GM18519 (cell line): ENCODE results near the gene RAN.
"Not testable (repeated sequence)": the region's sequence is repeated elsewhere in the genome, so short reads cannot be mapped to it uniquely, and the experiment has no call there.

Source experiments
- ATAC-seq: cut with Tn5 transposase; IDR thresholded peaks from one replicate; pipeline ENCODE4 v1.9.1; 2021; ENCODE audit warnings: mild to moderate bottlenecking, moderate library complexity; ENCODE audit not compliant: unreplicated experiment, low FRiP score

The RAN gene

GRCh38 chr12:130876758-130877157, 4.9 kb downstream of the RAN start:
- no peak for ATAC-seq

DNA sequence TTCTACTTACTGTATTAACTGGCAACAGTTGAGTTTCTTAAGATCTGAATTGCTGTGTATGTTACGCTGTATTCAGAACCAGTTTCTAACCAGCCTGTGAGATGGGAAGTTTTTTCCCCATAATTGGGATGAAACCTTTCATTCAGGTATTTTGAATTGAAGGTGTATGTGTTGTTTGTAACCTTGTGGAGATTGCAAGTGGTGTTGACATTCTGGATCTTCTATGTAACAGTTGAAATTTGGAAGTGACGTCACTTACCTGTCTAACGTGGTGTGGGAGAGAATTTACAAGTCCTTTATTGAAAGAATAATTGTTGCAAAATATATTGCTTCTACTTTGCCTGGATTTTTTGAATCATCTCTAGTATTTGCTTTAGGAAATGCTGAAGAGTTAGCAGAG, 5.5 kb downstream of the RAN start:
- ATAC-seq: no peak

- ATAC-seq: no peak
These were observed 6.6 kb downstream of the RAN start for GRCh38 chr12:130878193-130879185.

GRCh38 chr12:130879212-130879686, 7.4 kb downstream of the RAN start:
- peak; percentile 72 for ATAC-seq

GRCh38 chr12:130879781-130880389, 8.0 kb downstream of the RAN start:
- ATAC-seq: no peak

DNA sequence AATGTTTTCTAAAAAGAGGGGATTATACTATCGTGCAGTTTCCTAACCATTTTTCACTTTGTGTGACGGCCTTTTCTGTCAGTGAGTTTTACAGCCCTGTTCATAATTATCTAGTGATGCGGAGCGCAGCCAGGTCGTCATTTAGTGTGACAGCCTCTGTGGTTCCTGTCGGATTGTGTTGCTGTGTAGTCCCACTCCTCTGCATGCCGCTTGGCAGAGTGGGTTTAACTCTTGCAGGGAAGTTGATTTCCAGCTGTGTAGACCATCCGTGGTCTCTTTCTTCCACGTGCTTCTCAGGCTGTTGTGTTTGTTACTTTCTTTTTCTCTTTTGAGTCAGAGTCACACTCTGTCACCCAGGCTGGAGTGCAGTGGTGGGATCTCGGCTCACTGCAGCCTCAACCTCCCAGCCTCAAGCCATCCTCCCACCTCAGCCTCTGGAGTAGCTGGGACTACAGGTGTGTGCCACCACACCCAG, 8.6 kb downstream of the RAN start:
- peak; percentile 38 for ATAC-seq

DNA sequence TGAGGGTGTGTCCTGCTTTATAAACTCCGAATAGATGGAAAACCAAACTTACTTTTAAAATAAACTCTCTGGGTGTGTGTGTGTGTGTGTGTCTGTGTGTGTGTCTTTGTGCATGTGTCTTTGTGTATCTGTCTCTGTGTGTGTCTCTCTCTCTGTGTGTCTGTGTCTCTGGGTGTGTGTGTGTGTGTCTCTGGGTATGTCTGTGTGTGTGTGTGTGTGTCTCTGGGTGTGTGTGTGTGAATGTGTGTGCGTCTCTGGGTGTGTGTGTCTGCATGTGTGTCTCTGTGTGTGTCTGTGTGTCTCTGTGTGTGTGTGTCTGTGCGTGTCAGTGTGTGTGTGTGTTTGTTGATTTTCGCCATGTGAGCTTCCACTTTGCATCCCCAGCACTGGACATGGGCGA, 9.2 kb downstream of the RAN start:
- ATAC-seq: no peak

- no peak for ATAC-seq
These were observed 9.7 kb downstream of the RAN start for GRCh38 chr12:130881548-130881947.

GRCh38 chr12:130887190-130887589, 15.3 kb downstream of the RAN start:
- ATAC-seq: not testable (repeated sequence)

DNA sequence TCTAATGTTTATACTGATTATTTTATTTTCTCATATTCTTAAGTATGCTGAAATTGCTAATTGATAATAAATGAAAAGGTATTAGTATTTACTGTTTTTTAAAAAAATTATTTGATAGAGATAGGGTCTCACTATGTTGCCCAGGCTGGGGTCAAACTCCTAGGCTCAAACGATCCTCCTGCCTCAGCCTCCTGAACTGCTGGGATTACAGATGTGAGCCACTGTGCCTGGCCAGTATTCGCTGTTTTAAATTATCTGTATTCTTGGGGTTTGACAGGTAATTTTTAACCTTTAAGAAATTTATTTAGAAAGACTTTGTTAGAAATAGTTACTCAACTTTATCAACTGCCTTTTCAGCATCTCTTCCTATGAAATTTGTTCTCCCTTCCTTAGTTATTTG, 32.2 kb downstream of the RAN start:
- no peak for ATAC-seq

- ATAC-seq: not testable (repeated sequence)
These were observed 33.1 kb downstream of the RAN start for GRCh38 chr12:130904936-130905455.

DNA sequence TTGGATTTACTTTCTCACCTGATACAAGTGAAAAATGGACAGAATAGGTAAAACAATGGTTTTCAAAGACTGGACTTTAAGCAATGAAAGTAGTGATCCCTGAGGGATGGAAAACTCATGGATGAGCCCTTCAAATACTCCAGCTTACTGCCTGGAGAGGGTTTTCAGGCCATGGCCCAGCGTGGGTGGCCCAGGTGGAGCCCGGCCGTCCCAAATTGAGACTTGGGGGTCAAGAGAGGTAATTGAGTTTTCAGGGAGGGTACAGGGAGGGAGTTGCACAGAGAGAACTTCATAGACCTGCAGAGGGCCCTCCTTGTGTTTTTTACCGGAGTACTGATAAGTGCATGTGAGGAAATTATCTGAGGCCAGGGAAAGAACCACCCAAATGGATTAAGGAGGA, 37.2 kb downstream of the RAN start:
- ATAC-seq: no peak

DNA sequence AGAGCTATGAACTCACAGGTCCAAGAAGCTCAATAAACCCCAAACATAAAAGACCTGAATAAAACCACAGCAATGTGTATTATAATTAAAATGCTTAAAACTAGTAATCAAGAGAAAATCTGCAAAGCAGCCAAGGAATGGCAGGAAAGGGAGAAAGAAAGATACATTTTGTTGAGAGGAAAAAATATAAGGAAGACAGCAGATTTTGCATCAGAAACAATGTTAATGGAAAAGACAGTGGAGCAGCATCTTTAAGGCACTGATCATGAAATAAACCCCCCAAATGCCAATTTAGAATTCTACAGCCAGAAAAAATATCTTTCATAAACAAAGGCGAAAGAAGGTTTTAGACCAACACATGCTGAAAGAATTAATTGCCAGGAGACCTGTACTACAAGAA, 39.3 kb downstream of the RAN start:
- no peak for ATAC-seq

- ATAC-seq: no peak
These were observed 40.1 kb downstream of the RAN start for GRCh38 chr12:130911933-130912332.

GRCh38 chr12:130916241-130916911, 44.5 kb downstream of the RAN start:
- no peak for ATAC-seq

DNA sequence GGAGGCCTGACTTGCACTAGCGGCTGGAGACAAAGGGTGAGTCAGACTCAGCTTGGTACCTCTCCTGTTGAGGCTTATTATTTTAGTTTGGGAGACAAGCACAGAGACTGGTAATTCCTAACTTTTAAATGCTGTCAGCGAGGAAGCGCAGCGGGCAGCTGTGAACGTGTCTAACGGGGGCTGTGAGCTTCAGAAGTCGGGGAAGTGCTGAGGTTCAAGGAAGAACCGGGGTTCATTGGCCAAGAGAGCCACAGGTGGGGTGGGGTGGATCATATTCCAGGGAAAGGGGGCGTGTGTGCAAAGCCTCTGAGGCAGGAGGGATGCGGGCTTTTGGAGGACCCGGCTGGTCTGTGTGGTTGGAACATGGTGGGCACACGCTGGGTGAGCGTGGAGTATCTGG, 45.7 kb downstream of the RAN start:
- no peak for ATAC-seq

- no peak for ATAC-seq
These were observed 47.2 kb downstream of the RAN start for GRCh38 chr12:130919086-130919485.

DNA sequence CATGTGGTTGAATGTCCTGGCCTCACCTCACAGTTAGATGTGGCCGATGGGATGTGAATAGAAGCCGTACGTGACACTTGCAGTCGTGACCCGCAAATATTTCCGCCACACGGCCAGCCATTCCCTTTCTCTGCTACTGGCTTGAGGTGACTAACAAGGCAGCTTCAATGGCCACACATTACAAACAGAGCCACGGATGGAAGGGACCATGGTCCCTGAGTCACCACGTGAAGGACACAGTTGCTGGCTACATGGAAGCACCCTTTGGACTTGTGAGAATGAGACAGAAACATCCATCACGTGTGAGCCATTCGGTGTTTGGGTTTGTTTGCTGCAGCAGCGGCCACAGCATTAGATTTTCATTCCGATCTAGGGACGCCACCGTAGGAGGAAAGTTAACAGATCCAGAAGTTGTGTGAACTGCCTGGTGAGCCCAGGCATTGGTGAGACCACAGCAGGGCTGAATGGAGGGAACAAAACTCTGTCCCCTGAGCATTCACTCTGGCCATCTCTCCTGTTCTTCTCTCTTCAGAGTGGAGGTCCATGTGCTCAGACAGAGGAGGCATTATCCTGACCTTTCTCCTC, 48.3 kb downstream of the RAN start:
- ATAC-seq: no peak

DNA sequence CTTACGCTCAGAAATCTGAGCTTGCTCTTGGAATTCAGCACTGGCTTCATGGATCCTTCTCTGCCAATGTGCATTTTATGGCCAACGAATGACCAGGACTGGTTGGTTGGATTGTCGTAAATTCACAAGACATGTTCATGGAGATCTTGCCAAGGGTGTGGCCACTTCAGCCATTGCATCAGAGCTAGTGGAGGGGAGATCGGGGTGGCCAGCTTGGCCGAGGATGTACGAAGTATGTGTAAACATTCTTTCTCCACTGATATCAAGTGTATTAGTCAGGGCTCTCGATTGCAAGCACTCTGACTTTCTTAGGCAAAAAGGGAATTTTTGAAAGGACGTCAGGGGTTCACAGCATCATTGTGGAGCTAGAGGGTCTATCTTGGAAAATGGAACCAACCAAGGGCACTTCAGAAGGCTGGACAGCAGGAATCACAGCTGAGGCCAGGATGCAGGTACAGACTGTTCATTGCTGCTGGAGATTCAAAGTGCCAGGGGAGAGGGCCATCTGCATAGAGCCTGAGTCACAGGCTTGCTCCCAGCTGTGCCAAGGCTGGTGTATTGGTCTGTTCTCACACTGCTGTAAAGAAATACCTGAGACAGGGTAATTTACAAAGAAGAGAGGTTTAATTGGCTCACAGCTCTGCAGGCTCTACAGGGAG, 49.0 kb downstream of the RAN start:
- no peak for ATAC-seq

GRCh38 chr12:130922511-130922953, 50.7 kb downstream of the RAN start:
- ATAC-seq: no peak
